Panc1 (cell line): ENCODE data around the gene SAMM50.

Source experiments
- CTCF ChIP-seq: fragments of 450-650 bp; IDR thresholded peaks from 2 replicates; pipeline ENCODE4 v1.5.1; 2017; ENCODE audit warnings: mild to moderate bottlenecking
- REST ChIP-seq, 2 experiments: IDR thresholded peaks; 2 replicates each; pipeline ENCODE4 v1.6.1; 2011 to 2012; ENCODE audit warnings: low read depth in 2 of 2, control low read depth in 1 of 2, low read length in 1 of 2, mild to moderate bottlenecking in 1 of 2, moderate library complexity in 1 of 2; ENCODE audit not compliant: insufficient read depth in 1 of 2

- TF ChIP-seq CTCF = no peak
- TF ChIP-seq REST (IDR thresholded peaks at IDR 0.05; ENCODE audit: insufficient read depth in 1 of 2, low read depth in 2 of 2, low read length in 1 of 2) = no peak
These were observed 23.5 kb upstream of the SAMM50 start for GRCh38 chr22:43931771-43932170.
